MCF 10A (cell line): Measurements from ENCODE around the gene ASCC1. TPM values are rescaled to one million over a fixed set of nuclear protein-coding genes. Genes with fewer than 3 reads are reported as not detected.

Experiments used
- BruUV-seq: library from RNA; stranded (reverse); fragments of 400-500 nt; replicated peaks from 2 replicates; lab custom pipeline; 2021; lab: Mats Ljungman, UMichigan
- CTCF ChIA-PET: fragments of 300-600 bp; sonication (Branson Sonifier 250); formaldehyde crosslinking; extraction: SDS; loops from one replicate; lab custom pipeline; 2021; ENCODE audit warnings: antibody characterized with exemption, inconsistent platforms; lab: Yijun Ruan, JAX
- POLR2A ChIA-PET: fragments of 300-600, 350-650 bp; sonication (Branson Sonifier 250); formaldehyde crosslinking; extraction: SDS; loops from one replicate; lab custom pipeline; 2020; ENCODE audit warnings: antibody characterized with exemption, inconsistent platforms; lab: Yijun Ruan, JAX
- DNase-seq: peaks from one replicate; pipeline ENCODE4 v3.0.0-alpha.2; 2018; ENCODE audit not compliant: unreplicated experiment
- H3K27ac Mint-ChIP-seq: one replicate; pipeline ENCODE4 v1.8.0; 2022; ENCODE audit warnings: mild to moderate bottlenecking, low read depth, mixed read lengths; ENCODE audit not compliant: unreplicated experiment
- H3K27me3 Mint-ChIP-seq: one replicate; pipeline ENCODE4 v1.8.0; 2022; ENCODE audit warnings: mixed read lengths; ENCODE audit not compliant: insufficient read depth, unreplicated experiment
- H3K36me3 Mint-ChIP-seq: one replicate; pipeline ENCODE4 v1.8.0; 2022; ENCODE audit warnings: mild to moderate bottlenecking, moderate library complexity, mixed read lengths; ENCODE audit not compliant: insufficient read depth, unreplicated experiment
- H3K4me1 Mint-ChIP-seq: one replicate; pipeline ENCODE4 v1.8.0; 2022; ENCODE audit warnings: mixed read lengths; ENCODE audit not compliant: insufficient read depth, unreplicated experiment
- H3K4me3 Mint-ChIP-seq: one replicate; pipeline ENCODE4 v1.8.0; 2022; ENCODE audit warnings: mild to moderate bottlenecking, moderate library complexity, mixed read lengths; ENCODE audit not compliant: unreplicated experiment
- H3K9me3 Mint-ChIP-seq: one replicate; pipeline ENCODE4 v1.8.0; 2022; ENCODE audit warnings: mixed read lengths; ENCODE audit not compliant: unreplicated experiment
- intact Hi-C: fragments of 100-400 bp; cut with micrococcal nuclease; formaldehyde crosslinking; loops from 2 replicates; pipeline ENCODE4 v1.14.1; 2022
- total RNA-seq: library from RNA; stranded (reverse); gene quantifications from 2 replicates; pipeline ENCODE4 v1.2.3, GENCODE V29; 2022
- TF ChIP-seq, protein P1 (sequence below): fragments of 200-600 bp; IDR thresholded peaks from one replicate; pipeline ENCODE4 v1.8.0; 2022; ENCODE audit warnings: antibody characterized with exemption, mild to moderate bottlenecking; ENCODE audit not compliant: unreplicated experiment

ASCC1 gene
- total RNA-seq, 1 experiment from 2014 or later, result 26.3 TPM

DNA sequence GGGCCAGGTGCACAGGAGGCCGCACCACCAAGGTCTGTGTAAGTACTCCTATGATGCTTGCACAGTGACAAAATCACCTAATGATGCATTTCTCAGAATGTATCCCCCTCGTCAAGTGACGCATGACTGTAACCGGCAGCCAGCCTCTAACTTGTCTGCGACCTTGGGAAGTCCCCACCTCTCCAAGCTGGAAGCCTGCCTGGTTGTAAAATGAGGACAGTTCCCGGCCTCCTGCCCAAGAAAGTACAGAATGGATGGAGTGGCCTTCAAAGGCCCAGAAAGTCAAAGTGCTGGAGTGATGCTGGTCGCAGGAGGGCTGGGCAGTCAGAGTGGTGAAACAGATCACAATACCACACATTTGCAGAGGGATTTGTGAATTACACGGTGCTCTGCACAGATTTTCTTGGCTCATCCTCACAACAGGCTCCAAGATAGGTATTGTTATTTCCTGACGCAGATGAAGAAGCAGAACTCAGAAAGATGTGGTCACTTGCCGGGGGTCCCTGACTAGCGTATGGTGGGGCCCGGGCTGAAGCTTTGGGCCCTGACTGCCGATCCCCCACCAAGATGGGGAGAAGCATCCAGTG, 150.5 kb downstream of the ASCC1 start:
- H3K27me3 Mint-ChIP-seq, result peaks cover 6% of the 10 kb centered on the region
- TF ChIP-seq, protein P1, sequence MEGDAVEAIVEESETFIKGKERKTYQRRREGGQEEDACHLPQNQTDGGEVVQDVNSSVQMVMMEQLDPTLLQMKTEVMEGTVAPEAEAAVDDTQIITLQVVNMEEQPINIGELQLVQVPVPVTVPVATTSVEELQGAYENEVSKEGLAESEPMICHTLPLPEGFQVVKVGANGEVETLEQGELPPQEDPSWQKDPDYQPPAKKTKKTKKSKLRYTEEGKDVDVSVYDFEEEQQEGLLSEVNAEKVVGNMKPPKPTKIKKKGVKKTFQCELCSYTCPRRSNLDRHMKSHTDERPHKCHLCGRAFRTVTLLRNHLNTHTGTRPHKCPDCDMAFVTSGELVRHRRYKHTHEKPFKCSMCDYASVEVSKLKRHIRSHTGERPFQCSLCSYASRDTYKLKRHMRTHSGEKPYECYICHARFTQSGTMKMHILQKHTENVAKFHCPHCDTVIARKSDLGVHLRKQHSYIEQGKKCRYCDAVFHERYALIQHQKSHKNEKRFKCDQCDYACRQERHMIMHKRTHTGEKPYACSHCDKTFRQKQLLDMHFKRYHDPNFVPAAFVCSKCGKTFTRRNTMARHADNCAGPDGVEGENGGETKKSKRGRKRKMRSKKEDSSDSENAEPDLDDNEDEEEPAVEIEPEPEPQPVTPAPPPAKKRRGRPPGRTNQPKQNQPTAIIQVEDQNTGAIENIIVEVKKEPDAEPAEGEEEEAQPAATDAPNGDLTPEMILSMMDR, result no peak
- BruUV-seq, result no TSS peak
- no peaks in the 10 kb centered on the region for H3K36me3 Mint-ChIP-seq
- no peak for DNase-seq
- no peaks in the 10 kb centered on the region for H3K9me3 Mint-ChIP-seq
- no peak overlapping the region for H3K27ac Mint-ChIP-seq
- POLR2A ChIA-PET, result no interaction called here
- CTCF ChIA-PET, result interaction anchor here (0.7 kb wide), 1 partner anchor 22 kb away, joined by 3 read pairs; no protein-coding TSS in a partner anchor
- intact Hi-C loops, result no loop called here
- H3K4me3 Mint-ChIP-seq, result no peak overlapping the region
- peaks cover 11% of the 10 kb centered on the region for H3K4me1 Mint-ChIP-seq

DNA sequence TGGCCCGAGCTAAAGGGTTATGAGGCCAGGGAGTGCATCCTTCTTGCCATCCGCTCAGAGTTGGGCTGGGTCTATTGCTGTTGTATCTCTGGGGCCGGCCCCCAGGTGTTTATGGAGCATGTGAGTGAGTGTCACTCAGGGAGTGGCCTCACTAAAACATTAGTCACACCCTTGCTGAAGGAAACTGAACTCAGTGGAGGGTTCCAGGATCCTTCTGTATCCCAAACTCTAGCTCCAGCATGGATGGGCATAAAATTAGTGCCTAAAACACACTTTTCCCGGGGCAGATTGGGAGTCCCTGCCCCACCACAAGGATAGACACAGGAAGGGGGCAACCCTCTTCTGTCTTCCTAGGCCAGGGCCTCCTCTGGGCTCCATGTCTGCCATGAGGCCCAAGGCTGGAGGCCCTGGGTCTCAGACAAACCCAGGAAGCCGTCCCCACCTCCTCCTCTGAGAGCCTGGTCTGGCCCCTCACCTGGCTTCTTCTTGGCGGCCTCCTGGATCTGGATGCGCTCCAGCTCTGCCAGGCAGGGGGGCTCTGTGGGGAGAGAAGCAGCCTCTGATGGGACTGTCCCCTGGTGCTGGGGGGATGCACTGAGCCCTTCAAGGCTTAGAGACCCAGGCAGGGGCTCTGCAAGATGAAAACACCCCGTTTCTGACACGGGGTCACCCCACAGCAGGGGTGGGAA, 152.2 kb downstream of the ASCC1 start:
- peaks cover 12% of the 10 kb centered on the region for H3K27me3 Mint-ChIP-seq
- POLR2A ChIA-PET, result no interaction called here
- H3K36me3 Mint-ChIP-seq, result no peaks in the 10 kb centered on the region
- DNase-seq, result peak; percentile 12
- H3K27ac Mint-ChIP-seq, result peak overlapping the region; percentile 16
- TF ChIP-seq, protein P1, result no peak
- CTCF ChIA-PET, result interaction anchor here (0.7 to 1.8 kb wide), 4 partner anchors 15 to 168 kb away, joined by 4 to 6 read pairs (median 4); no protein-coding TSS in a partner anchor
- no peak overlapping the region for H3K4me3 Mint-ChIP-seq
- no TSS peak for BruUV-seq
- no peaks in the 10 kb centered on the region for H3K9me3 Mint-ChIP-seq
- intact Hi-C loops, result no loop called here
- peaks cover 5% of the 10 kb centered on the region for H3K4me1 Mint-ChIP-seq

DNA sequence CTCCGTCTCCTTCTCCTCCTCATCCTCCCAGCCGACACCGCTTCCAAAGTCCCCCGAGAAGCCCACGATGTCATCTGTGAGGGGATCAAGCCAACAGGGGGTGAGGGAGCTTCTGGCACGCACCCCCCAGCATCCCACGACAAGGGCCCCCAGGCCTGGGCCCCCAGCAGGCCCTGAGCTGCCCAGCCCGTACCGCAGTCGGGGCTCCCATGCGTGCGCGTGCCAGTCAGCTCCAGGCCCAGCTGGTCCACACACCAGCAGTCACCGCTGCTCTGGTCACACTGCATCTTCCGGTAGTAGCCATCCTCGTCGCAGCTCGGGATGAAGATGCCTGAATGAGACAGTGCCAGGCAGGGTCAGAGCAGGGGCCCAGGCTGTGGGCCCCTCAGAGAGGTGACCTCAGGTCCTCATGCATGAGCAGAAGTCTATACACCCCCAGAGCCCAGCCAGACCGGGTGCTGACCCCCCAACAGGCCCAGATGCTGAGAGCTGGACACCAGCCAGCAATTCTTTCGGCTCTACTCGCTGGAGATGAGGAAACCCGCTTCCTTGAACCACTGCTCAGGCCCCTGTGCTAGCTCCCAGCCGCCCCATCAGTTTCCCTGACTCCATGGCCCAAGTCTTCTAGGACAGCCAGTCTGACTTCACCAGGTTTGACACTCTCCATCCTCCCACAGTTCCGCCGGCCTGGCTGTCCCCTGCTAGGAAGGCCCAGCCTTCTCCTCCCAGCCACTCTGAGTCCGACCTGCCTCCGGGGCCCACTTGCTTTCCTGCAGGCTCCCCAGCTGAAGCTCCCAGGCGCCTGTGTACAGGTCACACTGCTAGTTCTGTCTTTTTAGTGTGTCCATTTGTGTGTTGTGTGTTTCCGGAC, 153.0 kb downstream of the ASCC1 start:
- H3K9me3 Mint-ChIP-seq, result no peaks in the 10 kb centered on the region
- TF ChIP-seq, protein P1, result no peak

More for the DNA sequence above, 153.0 kb downstream of the ASCC1 start:
- H3K27ac Mint-ChIP-seq, result peak overlapping the region; percentile 16
- H3K4me3 Mint-ChIP-seq, result no peak overlapping the region
- H3K27me3 Mint-ChIP-seq, result peaks cover 12% of the 10 kb centered on the region
- H3K36me3 Mint-ChIP-seq, result no peaks in the 10 kb centered on the region
- intact Hi-C loops, result no loop called here
- ChIA-PET CTCF (interaction anchor here (1.1 to 1.8 kb wide), 4 partner anchors 14 to 169 kb away, joined by 3 to 6 read pairs (median 4); no protein-coding TSS in a partner anchor), POLR2A (no interaction called here)
- BruUV-seq, result no TSS peak
- H3K4me1 Mint-ChIP-seq, result peaks cover 5% of the 10 kb centered on the region
- no peak for DNase-seq
